Kidney (tissue), 14 donors: ENCODE measurements around the gene CRB3. TPM values are rescaled to one million over a fixed set of nuclear protein-coding genes. Genes with fewer than 3 reads are reported as not detected.

Experiments used
- DNase-seq, 5 donors: peaks; one replicate each; pipeline ENCODE4 v3.0.0-alpha.2; 2013 to 2020
- FAIRE-seq: peaks from 2 replicates; lab custom pipeline; 2012; peaks lifted over from hg19 to GRCh38; lab: Jason Lieb, UNC
- H3K27ac ChIP-seq, 2 donors: one replicate each; pipeline ENCODE4 v1.7.0; 2013; ENCODE audit warnings: low read depth in 2 of 2, low read length in 2 of 2, inconsistent platforms in 1 of 2
- H3K27me3 ChIP-seq: one replicate; pipeline ENCODE4 v1.7.1; 2013; ENCODE audit warnings: low read length, inconsistent platforms; ENCODE audit not compliant: control insufficient read depth, insufficient read depth
- H3K36me3 ChIP-seq, 3 donors: one replicate each; pipeline versions ENCODE4 v1.7.0 to v1.7.1; 2013; ENCODE audit warnings: low read length in 3 of 3, control low read depth in 1 of 3, inconsistent platforms in 1 of 3; ENCODE audit not compliant: insufficient read depth in 3 of 3, control insufficient read depth in 2 of 3
- H3K4me1 ChIP-seq, 3 donors: one replicate each; pipeline versions ENCODE4 v1.7.0 to v1.7.1; 2013; ENCODE audit warnings: low read length in 3 of 3, inconsistent platforms in 1 of 3, low read depth in 1 of 3; ENCODE audit not compliant: control insufficient read depth in 2 of 3, insufficient read depth in 2 of 3
- H3K4me3 ChIP-seq, 3 donors: one replicate each; pipeline versions ENCODE4 v1.7.0 to v1.8.1; 2013; ENCODE audit warnings: low read length in 3 of 3, control low read depth in 1 of 3, inconsistent platforms in 1 of 3
- H3K9ac ChIP-seq, 3 donors: one replicate each; pipeline versions ENCODE4 v1.7.0 to v1.7.1; 2013; ENCODE audit warnings: low read length in 3 of 3, control low read depth in 1 of 3, inconsistent platforms in 1 of 3
- H3K9me3 ChIP-seq, 3 donors: one replicate each; pipeline versions ENCODE4 v1.7.0 to v1.7.1; 2013; ENCODE audit warnings: low read length in 3 of 3, control low read depth in 1 of 3, inconsistent platforms in 1 of 3; ENCODE audit not compliant: control insufficient read depth in 2 of 3, insufficient read depth in 1 of 3
- intact Hi-C: fragments of 100-400 bp; cut with DNase I; formaldehyde crosslinking; loops from one replicate; pipeline ENCODE4 v1.11.1; 2022
- polyA plus RNA-seq: library from polyadenylated mRNA; stranded (reverse); fragments of 350-450 nt; fragmentation: Illumina TruSeq; extraction: RNeasy Lipid Tissue Mini Kit (QIAGEN cat#74804); gene quantifications from one replicate; pipeline ENCODE4 v1.2.3, GENCODE V29; 2014; ENCODE audit warnings: low read depth, low replicate concordance; ENCODE audit not compliant: insufficient read depth
- total RNA-seq: library from RNA; stranded (reverse); fragmentation: NEBNext Ultra II Directional; extraction: Animal tissue kit (Norgen Biotek cat#: 25700); gene quantifications from one replicate; pipeline ENCODE4 v1.2.1, GENCODE V29; 2021
- TF ChIP-seq, protein P1 (sequence below): IDR thresholded peaks from 3 replicates; pipeline ENCODE4 v1.5.1; 2012; ENCODE audit warnings: mild to moderate bottlenecking, moderate library complexity, borderline replicate concordance; ENCODE audit not compliant: insufficient read depth; ENCODE audit errors: extremely low read depth
- donor health status: control.
- donor health status: control.
- donor health status: control.
- donor health status: control.
- donor health status: control.
- donor health status: DM: yes; HTN: yes; CAD: no.
- donor health status: Normal renal cell carcinoma (clear cell type).

Gene CRB3
- total and polyA plus RNA-seq, 2 donors from 2014 or later: 51.9 to 58.2 TPM

DNA sequence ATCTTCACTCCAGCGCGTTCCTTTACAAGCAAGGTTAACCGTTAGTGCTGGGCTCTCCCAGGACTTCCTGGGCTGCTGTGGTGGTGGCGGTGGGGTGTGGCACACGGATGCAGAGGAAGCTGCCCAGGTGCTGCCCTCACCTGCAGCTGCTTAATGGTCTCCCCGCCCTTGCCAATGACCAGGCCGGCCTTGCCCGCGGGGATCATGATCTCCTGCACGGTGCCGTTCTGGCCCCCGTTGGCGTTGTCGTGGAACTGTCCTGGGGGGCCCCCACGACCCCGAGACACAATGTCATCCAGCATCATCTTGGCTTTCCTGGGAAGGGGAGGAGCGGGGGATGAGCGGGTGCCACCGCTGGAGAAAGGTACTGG is 45.5 kb upstream of the CRB3 start:
- no peaks in the 10 kb centered on the region for H3K9me3 ChIP-seq
- no peaks in the 10 kb centered on the region for H3K27me3 ChIP-seq
- FAIRE-seq: no peak
- H3K4me3 ChIP-seq: no peak overlapping the region
- H3K27ac ChIP-seq: no peak overlapping the region
- peaks cover 7 to 67% (median 27%) of the 10 kb centered on the region in 3 donors for H3K36me3 ChIP-seq
- peaks cover 0 to 16% (median 9%) of the 10 kb centered on the region in 3 donors for H3K4me1 ChIP-seq
- TF ChIP-seq, protein P1, sequence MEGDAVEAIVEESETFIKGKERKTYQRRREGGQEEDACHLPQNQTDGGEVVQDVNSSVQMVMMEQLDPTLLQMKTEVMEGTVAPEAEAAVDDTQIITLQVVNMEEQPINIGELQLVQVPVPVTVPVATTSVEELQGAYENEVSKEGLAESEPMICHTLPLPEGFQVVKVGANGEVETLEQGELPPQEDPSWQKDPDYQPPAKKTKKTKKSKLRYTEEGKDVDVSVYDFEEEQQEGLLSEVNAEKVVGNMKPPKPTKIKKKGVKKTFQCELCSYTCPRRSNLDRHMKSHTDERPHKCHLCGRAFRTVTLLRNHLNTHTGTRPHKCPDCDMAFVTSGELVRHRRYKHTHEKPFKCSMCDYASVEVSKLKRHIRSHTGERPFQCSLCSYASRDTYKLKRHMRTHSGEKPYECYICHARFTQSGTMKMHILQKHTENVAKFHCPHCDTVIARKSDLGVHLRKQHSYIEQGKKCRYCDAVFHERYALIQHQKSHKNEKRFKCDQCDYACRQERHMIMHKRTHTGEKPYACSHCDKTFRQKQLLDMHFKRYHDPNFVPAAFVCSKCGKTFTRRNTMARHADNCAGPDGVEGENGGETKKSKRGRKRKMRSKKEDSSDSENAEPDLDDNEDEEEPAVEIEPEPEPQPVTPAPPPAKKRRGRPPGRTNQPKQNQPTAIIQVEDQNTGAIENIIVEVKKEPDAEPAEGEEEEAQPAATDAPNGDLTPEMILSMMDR: no peak
- no peak overlapping the region for H3K9ac ChIP-seq
- DNase-seq: no peak
- intact Hi-C loops: no loop called here

DNA sequence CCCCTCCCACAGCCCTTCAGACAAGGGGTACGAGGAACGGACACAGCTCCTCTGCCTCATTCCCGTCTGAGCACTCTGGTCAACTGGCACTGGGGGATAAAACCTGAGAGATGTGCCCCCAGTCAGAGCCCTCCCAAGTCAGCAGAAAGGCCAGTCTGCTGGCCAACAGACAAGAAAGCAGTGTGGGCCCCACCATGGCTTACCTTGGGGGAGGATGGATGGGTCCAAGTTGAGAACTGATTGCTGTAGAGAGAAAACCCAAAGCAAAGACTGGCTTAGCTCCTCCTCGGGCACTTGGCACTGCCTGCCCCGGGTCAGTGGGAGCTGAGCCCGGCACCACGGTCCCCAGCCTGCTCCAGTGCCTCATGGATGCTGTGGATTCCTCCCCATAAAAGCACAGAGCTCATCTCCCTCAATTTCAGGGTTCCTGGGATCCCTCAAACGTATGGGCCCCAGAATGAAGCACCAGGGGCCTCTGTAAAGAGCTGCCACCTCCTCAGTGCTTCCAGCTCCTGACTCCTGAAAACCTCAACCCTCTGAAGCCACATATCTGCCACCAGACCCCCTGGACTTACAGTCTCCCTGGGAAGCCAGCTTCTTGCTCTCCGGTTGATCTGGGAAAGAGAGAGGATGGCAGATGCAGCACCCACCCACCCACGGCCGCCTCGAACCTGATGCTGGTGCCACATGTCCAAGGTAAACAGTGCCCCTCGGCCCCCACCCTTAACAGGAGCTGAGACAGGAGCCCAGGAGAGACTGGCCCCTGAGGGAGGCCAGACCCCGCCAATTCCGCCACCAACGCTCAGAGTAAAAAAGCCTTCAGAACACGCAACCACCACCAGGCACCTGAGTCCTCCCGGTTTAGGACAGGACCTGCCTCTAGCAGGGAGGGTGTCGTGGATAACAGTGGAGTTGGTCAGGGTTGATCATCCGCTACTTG is 42.7 kb upstream of the CRB3 start:
- Histone ChIP-seq H3K4me1 (peaks cover 0 to 23% (median 9%) of the 10 kb centered on the region in 3 donors), H3K27me3 (no peaks in the 10 kb centered on the region), H3K36me3 (peaks cover 7 to 58% (median 22%) of the 10 kb centered on the region in 3 donors), H3K9ac (peak overlapping the region in 2 of 3 donors; percentile 13 to 22), H3K9me3 (no peaks in the 10 kb centered on the region), H3K27ac (no peak overlapping the region), H3K4me3 (no peak overlapping the region)
- intact Hi-C loops: no loop called here
- DNase-seq (no peak), FAIRE-seq (no peak)
- TF ChIP-seq, protein P1: no peak

GRCh38 chr19:6423499-6424194 is 40.4 kb upstream of the CRB3 start:
- intact Hi-C loops: no loop called here
- DNase-seq: peak in 4 of 5 donors; percentile 47 to 81 (median 68)

More at GRCh38 chr19:6423499-6424194, 40.4 kb upstream of the CRB3 start:
- Histone ChIP-seq H3K27ac (peak overlapping the region; percentile 56 to 71), H3K36me3 (peaks cover 5 to 35% (median 14%) of the 10 kb centered on the region in 3 donors), H3K4me3 (peak overlapping the region; percentile 68 to 93 (median 89)), H3K9me3 (no peaks in the 10 kb centered on the region), H3K9ac (peak overlapping the region; percentile 75 to 93 (median 86)), H3K4me1 (peaks cover 0 to 23% (median 9%) of the 10 kb centered on the region in 3 donors), H3K27me3 (no peaks in the 10 kb centered on the region)
- no peak for FAIRE-seq
- TF ChIP-seq, protein P1: no peak
